Astrocyte of the hippocampus (primary cell): ENCODE results near the gene TUBGCP3.

Experiments
- DNase-seq: peaks from one replicate; pipeline ENCODE4 v3.0.0; 2011; ENCODE audit warnings: low read depth, low spot score

The TUBGCP3 gene

GRCh38 chr13:112617754-112618375 lies 29.9 kb upstream of the TUBGCP3 start:
- no peak for DNase-seq

- peak; percentile 59 for DNase-seq
These were observed 28.8 kb upstream of the TUBGCP3 start for GRCh38 chr13:112616586-112617362.

- DNase-seq = no peak
These were observed 27.4 kb upstream of the TUBGCP3 start for GRCh38 chr13:112615391-112615790.

- DNase-seq = no peak
These were observed 26.9 kb upstream of the TUBGCP3 start for GRCh38 chr13:112614835-112615234.

GRCh38 chr13:112608212-112608611 lies 20.3 kb upstream of the TUBGCP3 start:
- DNase-seq = no peak

GRCh38 chr13:112606109-112607001 lies 18.4 kb upstream of the TUBGCP3 start:
- DNase-seq = peak; percentile 96

GRCh38 chr13:112605531-112605990 lies 17.6 kb upstream of the TUBGCP3 start:
- DNase-seq = no peak

GRCh38 chr13:112603641-112604225 lies 15.8 kb upstream of the TUBGCP3 start:
- DNase-seq = peak; percentile 69

GRCh38 chr13:112602189-112602588 lies 14.2 kb upstream of the TUBGCP3 start:
- no peak for DNase-seq

- DNase-seq = no peak
These were observed 13.4 kb upstream of the TUBGCP3 start for GRCh38 chr13:112601371-112601770.

- peak; percentile 28 for DNase-seq
These were observed 8.3 kb upstream of the TUBGCP3 start for GRCh38 chr13:112596235-112596634.

- DNase-seq = no peak
These were observed 4.7 kb upstream of the TUBGCP3 start for GRCh38 chr13:112592647-112593046.

GRCh38 chr13:112592181-112592580 lies 4.2 kb upstream of the TUBGCP3 start:
- no peak for DNase-seq

- DNase-seq = no peak
These were observed 741 bp upstream of the TUBGCP3 start for GRCh38 chr13:112588490-112589297.

GRCh38 chr13:112587212-112587763 lies 665 bp downstream of the TUBGCP3 start:
- peak; percentile 93 for DNase-seq

- no peak for DNase-seq
These were observed 1.5 kb downstream of the TUBGCP3 start for GRCh38 chr13:112586334-112586960.

- DNase-seq = no peak
These were observed 4.2 kb downstream of the TUBGCP3 start for GRCh38 chr13:112583592-112584277.

- no peak for DNase-seq
These were observed 5.7 kb downstream of the TUBGCP3 start for GRCh38 chr13:112582263-112582662.

GRCh38 chr13:112580912-112581311 lies 7.0 kb downstream of the TUBGCP3 start:
- no peak for DNase-seq
